H1 (cell line): ENCODE results near the gene ATG9B. TPM values are rescaled to one million over a fixed set of nuclear protein-coding genes. Genes with fewer than 3 reads are reported as not detected.

Source experiments
- CTCF ChIA-PET: fragments of 300-600 bp; sonication (Branson Sonifier 250); formaldehyde crosslinking; loops from one replicate; lab custom pipeline; 2021; ENCODE audit not compliant: partially characterized antibody; lab: Charles Lee
- POLR2A ChIA-PET: fragments of 300-600 bp; sonication (Branson Sonifier 250); formaldehyde crosslinking; loops from one replicate; lab custom pipeline; 2021; ENCODE audit warnings: inconsistent platforms; ENCODE audit not compliant: partially characterized antibody; lab: Charles Lee
- DNase-seq, 2 experiments: peaks; one replicate each; pipeline versions ENCODE4 v3.0.0 to v3.0.0-alpha.2; 2010 to 2022; ENCODE audit warnings: low spot score in 2 of 2, low read depth in 1 of 2, mixed read lengths in 1 of 2
- FAIRE-seq: peaks from 2 replicates; lab custom pipeline; 2011; peaks lifted over from hg19 to GRCh38; lab: Jason Lieb, UNC
- H2AFZ ChIP-seq: 2 replicates; pipeline ENCODE4 v1.8.1; 2012; ENCODE audit warnings: low read length, inconsistent platforms
- H2AK5ac ChIP-seq: 2 replicates; pipeline ENCODE4 v1.6.1; 2013; ENCODE audit warnings: low read depth, low read length
- H2BK120ac ChIP-seq: replicated peaks from 2 replicates; pipeline ENCODE3; 2013; ENCODE audit warnings: low read depth, low read length, inconsistent platforms
- H2BK12ac ChIP-seq: 2 replicates; pipeline ENCODE4 v1.6.1; 2013; ENCODE audit warnings: low read depth, low read length
- H2BK15ac ChIP-seq: 2 replicates; pipeline ENCODE4 v1.6.1; 2013; ENCODE audit warnings: low read length
- H2BK20ac ChIP-seq: 2 replicates; pipeline ENCODE4 v1.6.1; 2013; ENCODE audit warnings: low read length
- H2BK5ac ChIP-seq: 2 replicates; pipeline ENCODE4 v1.6.1; 2013; ENCODE audit warnings: low read depth, low read length
- H3K14ac ChIP-seq: 2 replicates; pipeline ENCODE4 v1.6.1; 2013; ENCODE audit warnings: inconsistent platforms; ENCODE audit not compliant: insufficient read length
- H3K18ac ChIP-seq: 2 replicates; pipeline ENCODE4 v1.6.1; 2013; ENCODE audit warnings: low read length; ENCODE audit errors: extremely low read depth
- H3K23ac ChIP-seq: 2 replicates; pipeline ENCODE4 v1.6.1; 2013; ENCODE audit warnings: inconsistent platforms; ENCODE audit not compliant: insufficient read length
- H3K23me2 ChIP-seq: 2 replicates; pipeline ENCODE4 v1.6.1; 2013; ENCODE audit warnings: low read depth, low read length
- H3K27ac ChIP-seq: 2 replicates; pipeline ENCODE4 v1.6.1; 2011; ENCODE audit warnings: low read depth, low read length, inconsistent platforms
- H3K27me3 ChIP-seq, 4 experiments: replicated peaks in 1 of 4; 1 replicate in 1 of 4; 2 replicates in 3 of 4; pipeline versions ENCODE4 v1.6.1 to v1.8.1; 2011 to 2013; ENCODE audit warnings: low read length in 3 of 4, mild to moderate bottlenecking in 3 of 4, inconsistent platforms in 2 of 4, mixed read lengths in 2 of 4, moderate library complexity in 1 of 4; ENCODE audit not compliant: control insufficient read depth in 3 of 4, insufficient read depth in 3 of 4; ENCODE audit errors: extremely low read depth in 1 of 4
- H3K36me3 ChIP-seq, 4 experiments: 2 replicates each; pipeline versions ENCODE4 v1.6.1 to v1.8.1; 2011 to 2013; ENCODE audit warnings: mild to moderate bottlenecking in 4 of 4, low read length in 3 of 4, moderate library complexity in 2 of 4, control low read depth in 1 of 4, inconsistent platforms in 1 of 4; ENCODE audit not compliant: insufficient read depth in 4 of 4, control insufficient read depth in 2 of 4
- H3K4ac ChIP-seq: replicated peaks from 2 replicates; pipeline ENCODE3; 2013; ENCODE audit warnings: low read length, low read depth, mixed read lengths, inconsistent platforms; ENCODE audit not compliant: insufficient read length
- H3K4me1 ChIP-seq, 4 experiments: replicated peaks in 1 of 4; 1 replicate in 1 of 4; 2 replicates in 3 of 4; pipeline versions ENCODE4 v1.6.1 to v1.8.1; 2011 to 2013; ENCODE audit warnings: low read length in 3 of 4, inconsistent platforms in 2 of 4, mixed read lengths in 1 of 4; ENCODE audit not compliant: insufficient read depth in 4 of 4, control insufficient read depth in 3 of 4
- H3K4me2 ChIP-seq, 2 experiments: 2 replicates each; pipeline versions ENCODE4 v1.6.1 to v1.8.1; 2011 to 2013; ENCODE audit warnings: low read depth in 2 of 2, low read length in 2 of 2, control low read depth in 1 of 2, inconsistent platforms in 1 of 2, mild to moderate bottlenecking in 1 of 2; ENCODE audit not compliant: insufficient read depth in 1 of 2
- H3K4me3 ChIP-seq, 4 experiments: fragments of 200-600, 300-600 bp in 1 of 4; sonication (generic), shearing (Covaris generic), sonication (Bioruptor Twin) in 1 of 4; 2 replicates each; pipeline versions ENCODE4 v1.5.1 to v1.8.1; 2011 to 2016; ENCODE audit warnings: low read length in 4 of 4, low read depth in 3 of 4, control low read depth in 2 of 4, inconsistent platforms in 2 of 4, mild to moderate bottlenecking in 2 of 4, mixed read lengths in 1 of 4, moderate library complexity in 1 of 4; ENCODE audit not compliant: insufficient read depth in 2 of 4; ENCODE audit errors: extremely low read depth in 1 of 4
- H3K56ac ChIP-seq: replicated peaks from 2 replicates; pipeline ENCODE3; 2013; ENCODE audit warnings: low read depth, mild to moderate bottlenecking, mixed read lengths, low read length, inconsistent platforms; ENCODE audit not compliant: insufficient read length
- H3K79me1 ChIP-seq: 2 replicates; pipeline ENCODE4 v1.6.1; 2013; ENCODE audit warnings: low read depth, low read length, control low read depth
- H3K79me2 ChIP-seq, 2 experiments: 2 replicates each; pipeline versions ENCODE4 v1.6.1 to v1.8.1; 2012 to 2013; ENCODE audit warnings: low read length in 2 of 2, mild to moderate bottlenecking in 2 of 2, inconsistent platforms in 1 of 2; ENCODE audit not compliant: insufficient read depth in 2 of 2, control insufficient read depth in 1 of 2
- H3K9ac ChIP-seq, 4 experiments: replicated peaks in 1 of 4; 1 replicate in 1 of 4; 2 replicates in 3 of 4; pipeline versions ENCODE4 v1.6.1 to v1.8.1; 2011 to 2013; ENCODE audit warnings: low read depth in 3 of 4, low read length in 3 of 4, control low read depth in 2 of 4, mild to moderate bottlenecking in 2 of 4, moderate library complexity in 2 of 4, inconsistent platforms in 1 of 4; ENCODE audit errors: extremely low read depth in 1 of 4
- H3K9me3 ChIP-seq, 2 experiments: 2 replicates each; pipeline versions ENCODE4 v1.6.1 to v1.8.1; 2012 to 2013; ENCODE audit warnings: mild to moderate bottlenecking in 2 of 2, moderate library complexity in 2 of 2, control low read depth in 1 of 2, inconsistent platforms in 1 of 2, low read depth in 1 of 2, low read length in 1 of 2, mixed read lengths in 1 of 2; ENCODE audit not compliant: insufficient read depth in 2 of 2
- H4K20me1 ChIP-seq, 2 experiments: replicated peaks in 1 of 2; 2 replicates each; pipeline versions ENCODE3 to v1.8.1; 2011 to 2013; ENCODE audit warnings: inconsistent platforms in 2 of 2, low read length in 2 of 2, mild to moderate bottlenecking in 1 of 2; ENCODE audit not compliant: insufficient read depth in 2 of 2, control insufficient read depth in 1 of 2
- H4K5ac ChIP-seq: 2 replicates; pipeline ENCODE4 v1.6.1; 2013; ENCODE audit warnings: low read length, low read depth, mixed read lengths, inconsistent platforms; ENCODE audit not compliant: insufficient read length
- H4K8ac ChIP-seq: 2 replicates; pipeline ENCODE4 v1.8.0; 2013; ENCODE audit warnings: mild to moderate bottlenecking, moderate library complexity, low read length, inconsistent platforms; ENCODE audit not compliant: insufficient read depth; ENCODE audit errors: extremely low read depth
- H4K91ac ChIP-seq: replicated peaks from 2 replicates; pipeline ENCODE3; 2013; ENCODE audit warnings: low read length, mixed read lengths, inconsistent platforms; ENCODE audit not compliant: insufficient read length
- GTF2F1 ChIP-seq: IDR thresholded peaks from 2 replicates; pipeline ENCODE4 v1.6.1; 2012; ENCODE audit warnings: low read depth, low read length, improper control_type of control experiment, borderline replicate concordance
- WGBS, 2 experiments: shearing (Covaris generic) in 1 of 2; methylation state at CpG; one replicate each; pipeline versions ENCODE4 v1.1.6 to v1.1.7; 2013 to 2015; ENCODE audit warnings: low lambda C conversion rate in 2 of 2, mixed read lengths in 2 of 2, inconsistent platforms in 1 of 2, low coverage in 1 of 2, missing lambda C conversion rate in 1 of 2; ENCODE audit not compliant: insufficient replicate concordance in 2 of 2, insufficient coverage in 1 of 2, insufficient read length in 1 of 2; ENCODE audit errors: extremely low coverage in 1 of 2, missing lambda C conversion rate in 1 of 2; 5-methylcytosine and 5-hydroxymethylcytosine counted together
- polyA plus RNA-seq, 7 experiments: library from polyadenylated mRNA; depleted of rRNA in 3 of 7; stranded (reverse) in 5 of 7; unstranded in 2 of 7; fragments of >200 nt in 5 of 7; fragments of 200-250 nt in 2 of 7; gene quantifications; 1 replicate in 5 of 7; 2 replicates in 1 of 7; 4 replicates in 1 of 7; pipeline versions ENCODE4 v1.2.1 to v1.2.3, GENCODE V29; 2011 to 2013; ENCODE audit warnings: missing spikeins in 2 of 7, mixed read lengths in 2 of 7
- total RNA-seq: library from RNA; stranded (reverse); fragmentation: NEBNext Ultra II Directional; extraction: Animal tissue kit (Norgen Biotek cat#: 25700); gene quantifications from 2 replicates; pipeline ENCODE4 v1.2.1, GENCODE V29; 2021

ATG9B gene
- total and polyA plus RNA-seq, 2 of the 8 experiments (the other 6 are each of a cell fraction or from before 2014, with no cell fraction given) = 1.4 to 2.3 TPM

GRCh38 chr7:151015967-151016366 is 8.3 kb downstream of the ATG9B start:
- no peak for DNase-seq
- no peaks in the 10 kb centered on the region for H3K36me3 ChIP-seq
- no peak overlapping the region; the same call in 1 of the 2 replicates for H4K8ac ChIP-seq
- H3K4me1 ChIP-seq = peaks cover 0 to 30% (median 18%) of the 10 kb centered on the region in 4 experiments; a peak in 6 of 7 replicates
- H2AK5ac ChIP-seq = no peak overlapping the region
- H3K23me2 ChIP-seq = peaks cover 7% of the 10 kb centered on the region; the same call in 1 of the 2 replicates
- H4K91ac ChIP-seq = no peak overlapping the region
- no peak overlapping the region for H3K27ac ChIP-seq
- no peak overlapping the region for H3K23ac ChIP-seq
- CTCF ChIA-PET = interaction anchor here (1.3 to 6.6 kb wide), 7 partner anchors 10 to 102 kb away, joined by 3 to 79 read pairs (median 23); partner anchors contain the start of genes FASTK and NOS3
- H3K9ac ChIP-seq = no peak overlapping the region
- H3K79me1 ChIP-seq = no peaks in the 10 kb centered on the region; the same call in 1 of the 2 replicates
- H3K79me2 ChIP-seq = no peaks in the 10 kb centered on the region
- no peak overlapping the region for H2BK20ac ChIP-seq
- WGBS, 2 experiments = 89% methylated on average over 5 of the region's 5 CpGs; no CpG with 5 or more reads in 1 of the 2 experiments
- no peak overlapping the region for H2BK5ac ChIP-seq
- H3K4me3 ChIP-seq = no peak overlapping the region
- H3K4me2 ChIP-seq = no peak overlapping the region
- H3K9me3 ChIP-seq = no peaks in the 10 kb centered on the region
- peaks cover 8 to 45% (median 38%) of the 10 kb centered on the region in 4 experiments for H3K27me3 ChIP-seq
- no peak overlapping the region for H3K18ac ChIP-seq
- H2BK15ac ChIP-seq = 0 out of 2 replicates have a peak overlapping the region, but pooled peaks have one; percentile 61
- no peak for TF ChIP-seq GTF2F1
- H4K5ac ChIP-seq = no peak overlapping the region
- no peak overlapping the region for H2BK120ac ChIP-seq
- H3K56ac ChIP-seq = no peak overlapping the region
- no peak for FAIRE-seq
- H4K20me1 ChIP-seq = no peaks in the 10 kb centered on the region
- H3K14ac ChIP-seq = no peak overlapping the region
- no peak overlapping the region for H2BK12ac ChIP-seq
- H3K4ac ChIP-seq = no peak overlapping the region
- POLR2A ChIA-PET = no interaction called here
- H2AFZ ChIP-seq = no peak overlapping the region
